HepG2 (cell line): Measurements from ENCODE around the gene IGF2BP1. TPM values are rescaled to one million over a fixed set of nuclear protein-coding genes. Genes with fewer than 3 reads are reported as not detected.
A peak's percentile ranks its signal among the peaks of the same experiment; 100 is the strongest.

ENCODE experiments used
- ATF7 ChIP-seq, 2 experiments: fragments of 450-650 bp in 1 of 2; sonication (generic) in 1 of 2; formaldehyde crosslinking in 1 of 2; IDR thresholded peaks; 2 replicates each; pipeline versions ENCODE4 v1.4.0 to v1.6.1; 2016 to 2020; ENCODE audit warnings: antibody characterized with exemption in 1 of 2, mild to moderate bottlenecking in 1 of 2, missing genetic modification reagents in 1 of 2
- BRD4 ChIP-seq: sonication (generic); formaldehyde crosslinking; IDR thresholded peaks from 2 replicates; pipeline ENCODE4 v1.4.0; 2020; ENCODE audit warnings: missing genetic modification reagents
- CHCHD3 ChIP-seq: sonication (generic); formaldehyde crosslinking; IDR thresholded peaks from 2 replicates; pipeline ENCODE4 v1.8.0; 2022; ENCODE audit warnings: mild to moderate bottlenecking, missing genetic modification reagents, moderate library complexity
- HIVEP1 ChIP-seq: sonication (generic); formaldehyde crosslinking; IDR thresholded peaks from 2 replicates; pipeline ENCODE4 v1.4.0; 2020; ENCODE audit warnings: mild to moderate bottlenecking, missing genetic modification reagents
- HMGXB4 ChIP-seq, 2 experiments: sonication (generic) in 1 of 2; formaldehyde crosslinking in 1 of 2; IDR thresholded peaks; 2 replicates each; pipeline versions ENCODE4 v1.4.0 to v1.6.1; 2018 to 2020; ENCODE audit warnings: missing genetic modification reagents in 2 of 2, borderline replicate concordance in 1 of 2, low read depth in 1 of 2, mild to moderate bottlenecking in 1 of 2, missing biosample characterization in 1 of 2
- ISX ChIP-seq: sonication (generic); formaldehyde crosslinking; conservative IDR thresholded peaks from 2 replicates; pipeline ENCODE4 v1.5.0; 2020; ENCODE audit warnings: missing genetic modification reagents
- MLLT10 ChIP-seq: sonication (generic); formaldehyde crosslinking; IDR thresholded peaks from 2 replicates; pipeline ENCODE4 v1.4.0; 2020; ENCODE audit warnings: missing genetic modification reagents
- NFRKB ChIP-seq: fragments of 450-650 bp; IDR thresholded peaks from 2 replicates; pipeline ENCODE4 v1.6.1; 2017
- NFYC ChIP-seq: IDR thresholded peaks from 2 replicates; pipeline ENCODE4 v1.6.1; 2016; ENCODE audit warnings: missing genetic modification reagents, missing compliant biosample characterization
- RXRB ChIP-seq: IDR thresholded peaks from 2 replicates; pipeline ENCODE4 v1.6.1; 2016; ENCODE audit warnings: borderline replicate concordance, missing genetic modification reagents, missing compliant biosample characterization
- SIX4 ChIP-seq: sonication (generic); formaldehyde crosslinking; IDR thresholded peaks from 2 replicates; pipeline ENCODE4 v1.4.0; 2020; ENCODE audit warnings: missing genetic modification reagents
- TEF ChIP-seq: sonication (generic); formaldehyde crosslinking; IDR thresholded peaks from 2 replicates; pipeline ENCODE4 v1.5.0; 2020; ENCODE audit warnings: missing genetic modification reagents
- ZFP36L1 ChIP-seq: sonication (generic); formaldehyde crosslinking; IDR thresholded peaks from 2 replicates; pipeline ENCODE4 v1.8.0; 2022; ENCODE audit warnings: mild to moderate bottlenecking, missing genetic modification reagents, moderate library complexity
- polyA plus RNA-seq, 8 experiments: library from polyadenylated mRNA; depleted of rRNA in 3 of 8; stranded (reverse) in 7 of 8; unstranded in 1 of 8; fragments of >200 nt; fragmentation: Illumina TruSeq in 4 of 8; extraction: Trizol in 4 of 8; gene quantifications; 2 replicates each; pipeline versions ENCODE4 v1.2.1 to v1.2.3, GENCODE V29; 2011 to 2016; ENCODE audit warnings: low read depth in 4 of 8, missing spikeins in 1 of 8, mixed read lengths in 1 of 8; ENCODE audit not compliant: insufficient read depth in 1 of 8
- total RNA-seq, 5 experiments: library from RNA; depleted of rRNA; stranded (reverse); fragments of >200 nt; fragmentation: Illumina TruSeq; extraction: Trizol; gene quantifications; 2 replicates each; pipeline ENCODE4 v1.2.3, GENCODE V29; 2016; ENCODE audit warnings: low read depth in 1 of 5
- TF ChIP-seq, protein P1 (sequence below): sonication (generic); formaldehyde crosslinking; IDR thresholded peaks from 2 replicates; pipeline ENCODE4 v1.8.1; 2023; ENCODE audit warnings: mild to moderate bottlenecking, moderate library complexity, missing genetic modification reagents
- TF ChIP-seq, protein P2 (sequence below): sonication (generic); formaldehyde crosslinking; IDR thresholded peaks from 2 replicates; pipeline ENCODE4 v1.4.0; 2020; ENCODE audit warnings: missing genetic modification reagents
- TF ChIP-seq, protein P3 (sequence below): sonication (generic); formaldehyde crosslinking; IDR thresholded peaks from 2 replicates; pipeline ENCODE4 v1.4.0; 2020; ENCODE audit warnings: missing genetic modification reagents, borderline replicate concordance
- TF ChIP-seq, protein P4 (sequence below): sonication (generic); formaldehyde crosslinking; IDR thresholded peaks from 2 replicates; pipeline ENCODE4 v1.4.0; 2020; ENCODE audit warnings: mild to moderate bottlenecking, missing genetic modification reagents

The IGF2BP1 gene
- total and polyA plus RNA-seq, 2 of the 13 experiments (the other 11 are each of a cell fraction or from before 2014, with no cell fraction given), result 29.7 to 75.1 TPM

DNA sequence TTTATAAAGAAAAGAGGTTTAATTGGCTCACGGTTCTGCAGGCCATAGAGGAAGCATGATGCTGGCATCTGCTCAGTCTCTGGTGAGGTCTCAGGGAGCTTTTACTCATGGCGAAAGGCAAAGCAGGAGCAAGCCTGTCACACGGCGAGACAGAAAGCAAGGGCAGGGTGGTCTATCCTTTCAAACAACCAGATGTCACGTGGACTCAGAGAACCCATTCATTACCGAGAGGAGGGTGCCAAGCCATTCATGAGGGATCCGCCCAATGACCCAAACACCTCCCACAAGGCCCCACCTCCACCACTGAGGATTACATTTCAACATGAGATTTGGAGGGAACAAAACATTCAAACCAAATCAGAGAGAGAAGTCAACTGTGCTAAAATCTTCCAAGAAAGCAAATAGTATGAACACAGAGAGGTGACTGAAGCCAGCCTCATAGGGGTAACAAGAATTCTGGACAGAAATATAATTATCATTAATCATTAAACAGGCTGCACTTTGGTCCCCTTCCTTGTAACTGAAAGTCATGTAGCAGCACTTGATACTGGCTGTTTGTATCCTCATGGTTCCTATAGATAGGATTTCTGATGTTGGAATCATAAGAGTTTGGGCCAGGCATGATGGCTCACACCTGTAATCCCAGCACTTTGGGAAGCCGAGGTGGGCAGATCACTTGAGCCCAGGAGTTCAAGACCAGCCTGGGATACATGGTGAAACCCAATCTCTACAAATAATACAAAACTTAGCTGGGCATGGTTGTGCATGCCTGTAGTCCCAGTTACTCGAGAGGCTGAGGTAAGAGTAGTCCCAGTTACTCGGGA is 82.9 kb downstream of the IGF2BP1 start (continued):
- TF ChIP-seq HMGXB4 (CRISPR knock-in tag; IDR thresholded peaks at IDR 0.05; ENCODE audit: borderline replicate concordance in 1 of 2, low read depth in 1 of 2) (no peak), HIVEP1 (CRISPR knock-in tag) (no peak), ZFP36L1 (CRISPR knock-in tag) (0 out of 2 replicates have a peak, but pooled peaks have one; percentile 46), CHCHD3 (CRISPR knock-in tag) (no peak), BRD4 (CRISPR knock-in tag) (peak; percentile 34; the same call in 1 of the 2 replicates), NFYC (0 out of 2 replicates have a peak, but pooled peaks have one; percentile 12), RXRB (CRISPR knock-in tag) (0 out of 2 replicates have a peak, but pooled peaks have one; percentile 19), MLLT10 (CRISPR knock-in tag) (no peak), NFRKB (no peak), SIX4 (no peak), ATF7 (IDR thresholded peaks at IDR 0.05) (no peak), ATF7 (CRISPR knock-in tag; IDR thresholded peaks at IDR 0.05) (no peak), ISX (CRISPR knock-in tag) (no peak), TEF (no peak)
- TF ChIP-seq, protein P1, sequence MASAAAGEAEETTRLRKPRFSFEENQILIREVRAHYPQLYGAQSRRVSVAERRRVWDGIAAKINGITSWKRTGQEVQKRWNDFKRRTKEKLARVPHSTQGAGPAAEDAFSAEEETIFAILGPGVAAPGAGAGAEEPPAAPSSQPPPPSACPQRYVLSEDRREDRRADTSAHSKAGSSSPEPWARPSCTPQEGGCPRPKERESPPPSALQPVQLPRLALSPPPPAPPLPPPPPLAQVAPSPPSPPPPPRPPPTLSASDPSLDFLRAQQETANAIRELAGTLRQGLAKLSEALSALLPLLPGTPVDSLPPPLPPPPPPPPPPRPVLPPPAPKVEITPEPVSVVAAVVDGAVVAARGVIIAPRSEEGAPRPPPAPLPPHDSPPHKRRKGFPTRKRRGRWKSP, result no peak
- TF ChIP-seq, protein P2, sequence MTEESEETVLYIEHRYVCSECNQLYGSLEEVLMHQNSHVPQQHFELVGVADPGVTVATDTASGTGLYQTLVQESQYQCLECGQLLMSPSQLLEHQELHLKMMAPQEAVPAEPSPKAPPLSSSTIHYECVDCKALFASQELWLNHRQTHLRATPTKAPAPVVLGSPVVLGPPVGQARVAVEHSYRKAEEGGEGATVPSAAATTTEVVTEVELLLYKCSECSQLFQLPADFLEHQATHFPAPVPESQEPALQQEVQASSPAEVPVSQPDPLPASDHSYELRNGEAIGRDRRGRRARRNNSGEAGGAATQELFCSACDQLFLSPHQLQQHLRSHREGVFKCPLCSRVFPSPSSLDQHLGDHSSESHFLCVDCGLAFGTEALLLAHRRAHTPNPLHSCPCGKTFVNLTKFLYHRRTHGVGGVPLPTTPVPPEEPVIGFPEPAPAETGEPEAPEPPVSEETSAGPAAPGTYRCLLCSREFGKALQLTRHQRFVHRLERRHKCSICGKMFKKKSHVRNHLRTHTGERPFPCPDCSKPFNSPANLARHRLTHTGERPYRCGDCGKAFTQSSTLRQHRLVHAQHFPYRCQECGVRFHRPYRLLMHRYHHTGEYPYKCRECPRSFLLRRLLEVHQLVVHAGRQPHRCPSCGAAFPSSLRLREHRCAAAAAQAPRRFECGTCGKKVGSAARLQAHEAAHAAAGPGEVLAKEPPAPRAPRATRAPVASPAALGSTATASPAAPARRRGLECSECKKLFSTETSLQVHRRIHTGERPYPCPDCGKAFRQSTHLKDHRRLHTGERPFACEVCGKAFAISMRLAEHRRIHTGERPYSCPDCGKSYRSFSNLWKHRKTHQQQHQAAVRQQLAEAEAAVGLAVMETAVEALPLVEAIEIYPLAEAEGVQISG (CRISPR knock-in tag), result no peak
- TF ChIP-seq, protein P3, sequence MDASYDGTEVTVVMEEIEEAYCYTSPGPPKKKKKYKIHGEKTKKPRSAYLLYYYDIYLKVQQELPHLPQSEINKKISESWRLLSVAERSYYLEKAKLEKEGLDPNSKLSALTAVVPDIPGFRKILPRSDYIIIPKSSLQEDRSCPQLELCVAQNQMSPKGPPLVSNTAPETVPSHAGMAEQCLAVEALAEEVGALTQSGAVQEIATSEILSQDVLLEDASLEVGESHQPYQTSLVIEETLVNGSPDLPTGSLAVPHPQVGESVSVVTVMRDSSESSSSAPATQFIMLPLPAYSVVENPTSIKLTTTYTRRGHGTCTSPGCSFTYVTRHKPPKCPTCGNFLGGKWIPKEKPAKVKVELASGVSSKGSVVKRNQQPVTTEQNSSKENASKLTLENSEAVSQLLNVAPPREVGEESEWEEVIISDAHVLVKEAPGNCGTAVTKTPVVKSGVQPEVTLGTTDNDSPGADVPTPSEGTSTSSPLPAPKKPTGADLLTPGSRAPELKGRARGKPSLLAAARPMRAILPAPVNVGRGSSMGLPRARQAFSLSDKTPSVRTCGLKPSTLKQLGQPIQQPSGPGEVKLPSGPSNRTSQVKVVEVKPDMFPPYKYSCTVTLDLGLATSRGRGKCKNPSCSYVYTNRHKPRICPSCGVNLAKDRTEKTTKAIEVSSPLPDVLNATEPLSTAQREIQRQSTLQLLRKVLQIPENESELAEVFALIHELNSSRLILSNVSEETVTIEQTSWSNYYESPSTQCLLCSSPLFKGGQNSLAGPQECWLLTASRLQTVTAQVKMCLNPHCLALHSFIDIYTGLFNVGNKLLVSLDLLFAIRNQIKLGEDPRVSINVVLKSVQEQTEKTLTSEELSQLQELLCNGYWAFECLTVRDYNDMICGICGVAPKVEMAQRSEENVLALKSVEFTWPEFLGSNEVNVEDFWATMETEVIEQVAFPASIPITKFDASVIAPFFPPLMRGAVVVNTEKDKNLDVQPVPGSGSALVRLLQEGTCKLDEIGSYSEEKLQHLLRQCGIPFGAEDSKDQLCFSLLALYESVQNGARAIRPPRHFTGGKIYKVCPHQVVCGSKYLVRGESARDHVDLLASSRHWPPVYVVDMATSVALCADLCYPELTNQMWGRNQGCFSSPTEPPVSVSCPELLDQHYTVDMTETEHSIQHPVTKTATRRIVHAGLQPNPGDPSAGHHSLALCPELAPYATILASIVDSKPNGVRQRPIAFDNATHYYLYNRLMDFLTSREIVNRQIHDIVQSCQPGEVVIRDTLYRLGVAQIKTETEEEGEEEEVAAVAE (CRISPR knock-in tag), result no peak; the same call in 1 of the 2 replicates
- TF ChIP-seq, protein P4, sequence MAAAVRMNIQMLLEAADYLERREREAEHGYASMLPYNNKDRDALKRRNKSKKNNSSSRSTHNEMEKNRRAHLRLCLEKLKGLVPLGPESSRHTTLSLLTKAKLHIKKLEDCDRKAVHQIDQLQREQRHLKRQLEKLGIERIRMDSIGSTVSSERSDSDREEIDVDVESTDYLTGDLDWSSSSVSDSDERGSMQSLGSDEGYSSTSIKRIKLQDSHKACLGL, result no peak
